Right lobe of liver (tissue), 6 donors: ENCODE data around the gene RUBCNL. TPM values are rescaled to one million over a fixed set of nuclear protein-coding genes. Genes with fewer than 3 reads are reported as not detected.
"Not testable (repeated sequence)": the region's sequence is repeated elsewhere in the genome, so short reads cannot be mapped to it uniquely, and the experiment has no call there.

ENCODE experiments used
- ATAC-seq, 4 donors: fragments of 200-7000 bp; cut with Tn5 transposase; one replicate each; pipeline ENCODE4 v1.9.1; 2020; ENCODE audit warnings: mild to moderate bottlenecking in 4 of 4, moderate library complexity in 4 of 4
- DNase-seq, 3 donors: peaks; one replicate each; pipeline ENCODE4 v3.0.0-alpha.2; 2020
- H3K27ac ChIP-seq, 3 donors: fragments of 200-600 bp; one replicate each; pipeline ENCODE4 v1.8.0; 2022
- H3K27me3 ChIP-seq, 2 donors: fragments of 200-600 bp; one replicate each; pipeline ENCODE4 v1.8.0; 2022
- H3K36me3 ChIP-seq, 4 donors: fragments of 200-600 bp; sonication (generic) in 1 of 4; one replicate each; pipeline versions ENCODE4 v1.5.1 to v1.8.0; 2017 to 2022; ENCODE audit warnings: control low read depth in 1 of 4
- H3K4me1 ChIP-seq, 4 donors: fragments of 200-600 bp; sonication (generic) in 1 of 4; one replicate each; pipeline versions ENCODE4 v1.5.1 to v1.8.0; 2017 to 2022; ENCODE audit warnings: control low read depth in 1 of 4
- H3K4me3 ChIP-seq, 3 donors: fragments of 200-600 bp; one replicate each; pipeline ENCODE4 v1.8.0; 2022
- H3K9me3 ChIP-seq, 4 donors: fragments of 200-600 bp; sonication (generic) in 1 of 4; one replicate each; pipeline versions ENCODE4 v1.5.1 to v1.8.0; 2017 to 2022; ENCODE audit warnings: control low read depth in 1 of 4
- POLR2A ChIP-seq: fragments of 450-650 bp; IDR thresholded peaks from one replicate; pipeline ENCODE4 v1.6.1; 2017; ENCODE audit warnings: antibody characterized with exemption, mild to moderate bottlenecking
- WGBS: methylation state at CpG from one replicate; pipeline ENCODE4 v1.1.6; 2018; ENCODE audit warnings: low coverage, low lambda C conversion rate; ENCODE audit not compliant: insufficient coverage; ENCODE audit errors: missing lambda C conversion rate; 5-methylcytosine and 5-hydroxymethylcytosine counted together
- intact Hi-C, 2 donors: fragments of 100-400 bp; cut with DNase I; formaldehyde crosslinking; loops; one replicate each; pipeline versions ENCODE4 v1.11.2 to v1.14.1; 2022
- total RNA-seq, 6 experiments: library from RNA; depleted of rRNA in 2 of 6; stranded (reverse); fragments of >200 nt in 2 of 6; fragmentation: NEBNext Ultra II Directional in 3 of 6; extraction: Animal tissue kit (Norgen Biotek cat#: 25700) in 3 of 6; gene quantifications; one replicate each; pipeline versions ENCODE4 v1.1.0 to v1.2.4, GENCODE V29; 2016 to 2023
- TF ChIP-seq, protein P1 (sequence below), 4 donors: fragments of 200-600 bp in 3 of 4; fragments of 450-650 bp in 1 of 4; IDR thresholded peaks; one replicate each; pipeline versions ENCODE4 v1.5.1 to v1.8.0; 2016 to 2022; ENCODE audit warnings: antibody characterized with exemption in 4 of 4, mild to moderate bottlenecking in 2 of 4
- donor health status: DM: no; HTN: yes; CAD: no.
- donor health status: DM: no; HTN: no; CAD: no.
- donor health status: DM: no; HTN: no; CAD: no.
- donor health status: DM: no; HTN: yes; CAD: no.
- donor health status: DM: no; HTN: yes; CAD: no.

RUBCNL gene
- total RNA-seq, 6 experiments from 2014 or later = 0.46 to 2.3 (median 1.0) TPM

DNA sequence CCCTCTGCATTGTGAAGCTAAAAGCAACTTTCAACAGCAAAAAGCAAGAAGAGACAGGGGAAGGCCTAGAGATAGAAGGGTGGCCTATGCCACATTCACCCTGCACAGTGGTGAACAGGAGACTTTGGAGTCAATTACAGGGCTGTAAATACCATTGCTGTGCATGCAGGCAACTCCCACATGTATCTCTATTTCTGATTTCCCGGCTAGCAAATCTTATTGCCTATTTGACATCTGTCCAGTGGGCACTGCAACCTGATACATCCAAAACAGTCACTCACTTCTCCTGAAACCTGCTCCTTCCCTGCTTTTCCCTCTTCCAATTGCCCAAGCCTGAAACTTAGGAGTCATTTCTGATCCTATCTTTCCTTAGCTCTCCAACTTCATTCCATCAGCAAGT, 13.4 kb downstream of the RUBCNL start:
- whole genome bisulfite sequencing = 17% methylated on average over 1 of the region's 1 CpG
- H3K9me3 ChIP-seq = no peaks in the 10 kb centered on the region
- intact Hi-C loops = no loop called here
- no peaks in the 10 kb centered on the region for H3K4me1 ChIP-seq
- H3K27ac ChIP-seq = no peak overlapping the region
- TF ChIP-seq, protein P1, sequence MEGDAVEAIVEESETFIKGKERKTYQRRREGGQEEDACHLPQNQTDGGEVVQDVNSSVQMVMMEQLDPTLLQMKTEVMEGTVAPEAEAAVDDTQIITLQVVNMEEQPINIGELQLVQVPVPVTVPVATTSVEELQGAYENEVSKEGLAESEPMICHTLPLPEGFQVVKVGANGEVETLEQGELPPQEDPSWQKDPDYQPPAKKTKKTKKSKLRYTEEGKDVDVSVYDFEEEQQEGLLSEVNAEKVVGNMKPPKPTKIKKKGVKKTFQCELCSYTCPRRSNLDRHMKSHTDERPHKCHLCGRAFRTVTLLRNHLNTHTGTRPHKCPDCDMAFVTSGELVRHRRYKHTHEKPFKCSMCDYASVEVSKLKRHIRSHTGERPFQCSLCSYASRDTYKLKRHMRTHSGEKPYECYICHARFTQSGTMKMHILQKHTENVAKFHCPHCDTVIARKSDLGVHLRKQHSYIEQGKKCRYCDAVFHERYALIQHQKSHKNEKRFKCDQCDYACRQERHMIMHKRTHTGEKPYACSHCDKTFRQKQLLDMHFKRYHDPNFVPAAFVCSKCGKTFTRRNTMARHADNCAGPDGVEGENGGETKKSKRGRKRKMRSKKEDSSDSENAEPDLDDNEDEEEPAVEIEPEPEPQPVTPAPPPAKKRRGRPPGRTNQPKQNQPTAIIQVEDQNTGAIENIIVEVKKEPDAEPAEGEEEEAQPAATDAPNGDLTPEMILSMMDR (IDR thresholded peaks at IDR 0.05) = no peak
- TF ChIP-seq POLR2A = no peak
- no peaks in the 10 kb centered on the region for H3K36me3 ChIP-seq
- ATAC-seq = no peak
- H3K27me3 ChIP-seq = no peaks in the 10 kb centered on the region
- no peak for DNase-seq
- no peak overlapping the region for H3K4me3 ChIP-seq

DNA sequence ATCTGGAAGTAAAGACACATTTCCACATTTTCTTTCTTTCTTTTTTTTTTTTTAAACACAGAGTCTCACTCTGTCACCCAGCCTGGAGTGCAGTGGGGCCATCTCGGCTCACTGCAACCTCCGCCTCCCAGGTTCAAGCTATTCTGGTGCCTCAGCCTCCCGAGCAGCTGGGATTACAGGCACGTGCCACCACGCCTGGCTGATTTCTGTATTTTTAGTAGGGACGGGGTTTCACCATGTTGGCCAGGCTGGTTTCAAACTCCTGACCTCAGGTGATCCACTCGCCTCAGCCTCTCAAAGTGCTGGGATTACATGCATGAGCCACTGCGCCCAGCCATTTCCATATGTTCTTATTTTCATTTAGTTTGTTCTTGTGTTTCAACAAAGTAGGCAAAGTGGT, 14.1 kb downstream of the RUBCNL start:
- ATAC-seq, H3K4me1 ChIP-seq, H3K9me3 ChIP-seq, H3K27me3 ChIP-seq, intact Hi-C loops, H3K36me3 ChIP-seq, H3K4me3 ChIP-seq, DNase-seq, H3K27ac ChIP-seq: not testable (repeated sequence)
- WGBS = 90% methylated on average over 5 of the region's 8 CpGs

DNA sequence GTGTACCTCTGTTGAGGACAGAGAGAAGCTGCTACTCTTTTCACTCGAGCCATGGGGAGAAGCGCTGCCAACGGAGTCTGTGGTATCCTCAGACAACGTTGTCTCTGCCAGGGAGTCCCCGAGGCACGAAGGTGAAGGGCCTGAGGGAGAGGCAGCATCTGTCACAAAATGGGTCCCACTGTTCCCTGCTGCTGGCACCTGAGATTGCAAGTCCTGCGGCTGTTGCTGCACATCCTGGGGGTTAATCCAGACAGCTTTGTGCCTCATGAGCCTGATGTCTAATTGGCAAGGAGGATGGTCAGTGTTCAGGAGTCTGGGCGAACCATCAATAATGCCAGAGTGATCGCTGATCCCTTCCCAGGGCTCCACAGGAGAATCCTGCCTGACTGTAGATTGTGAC, 15.0 kb downstream of the RUBCNL start:
- no peaks in the 10 kb centered on the region for H3K27me3 ChIP-seq
- H3K36me3 ChIP-seq = no peaks in the 10 kb centered on the region
- no peak for TF ChIP-seq POLR2A
- TF ChIP-seq, protein P1 (IDR thresholded peaks at IDR 0.05) = no peak
- no peak for DNase-seq
- intact Hi-C loops = no loop called here
- H3K27ac ChIP-seq = no peak overlapping the region
- WGBS = 80% methylated on average over 1 of the region's 9 CpGs
- no peaks in the 10 kb centered on the region for H3K9me3 ChIP-seq
- no peaks in the 10 kb centered on the region for H3K4me1 ChIP-seq
- H3K4me3 ChIP-seq = no peak overlapping the region
- ATAC-seq = no peak

DNA sequence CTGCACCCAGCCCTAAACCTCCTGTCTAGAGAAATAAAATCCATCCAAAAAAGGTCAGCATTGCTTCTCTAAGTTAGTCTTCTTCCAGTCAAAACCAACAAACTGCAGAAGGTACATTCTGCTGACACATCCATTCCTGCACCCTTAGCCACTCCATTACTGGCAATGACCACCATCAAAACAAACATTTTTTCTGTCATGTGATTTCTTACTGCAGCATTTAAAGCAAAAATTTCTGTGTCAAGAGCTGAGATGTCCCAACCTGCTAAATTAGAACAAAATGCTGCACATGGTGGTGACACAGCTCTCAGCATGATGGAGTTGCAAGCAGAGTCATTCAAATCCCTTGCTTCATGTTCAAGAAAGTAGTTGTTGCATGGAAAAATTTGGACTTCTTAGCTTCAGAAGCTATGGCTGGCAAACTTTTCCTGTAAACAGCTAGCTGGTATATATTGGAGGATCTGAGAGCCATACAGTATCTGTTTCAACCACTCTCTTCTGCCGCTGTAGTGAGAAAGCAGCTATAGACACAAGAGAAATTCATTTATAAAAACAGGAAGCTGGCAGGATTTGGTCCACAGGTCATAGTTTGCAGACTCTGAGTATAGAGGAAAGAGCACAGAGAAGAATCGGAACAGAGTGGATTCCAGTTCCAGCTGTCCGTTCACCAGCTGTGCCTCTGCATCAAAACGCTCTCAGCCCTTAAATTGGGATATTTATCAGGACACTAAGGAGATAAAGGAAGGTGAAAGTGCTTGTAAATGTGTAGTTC, 17.4 kb downstream of the RUBCNL start:
- no peak overlapping the region for H3K27ac ChIP-seq
- no peak for TF ChIP-seq POLR2A
- TF ChIP-seq, protein P1 (IDR thresholded peaks at IDR 0.05) = no peak
- ATAC-seq = peak in 3 of 4 donors; percentile 41 to 57 (median 44)
- no peaks in the 10 kb centered on the region for H3K36me3 ChIP-seq
- intact Hi-C loops = no loop called here
- no peaks in the 10 kb centered on the region for H3K4me1 ChIP-seq
- no peaks in the 10 kb centered on the region for H3K27me3 ChIP-seq
- DNase-seq = no peak
- H3K9me3 ChIP-seq = no peaks in the 10 kb centered on the region
- H3K4me3 ChIP-seq = no peak overlapping the region
- 42% methylated on average over 4 of the region's 4 CpGs for WGBS

DNA sequence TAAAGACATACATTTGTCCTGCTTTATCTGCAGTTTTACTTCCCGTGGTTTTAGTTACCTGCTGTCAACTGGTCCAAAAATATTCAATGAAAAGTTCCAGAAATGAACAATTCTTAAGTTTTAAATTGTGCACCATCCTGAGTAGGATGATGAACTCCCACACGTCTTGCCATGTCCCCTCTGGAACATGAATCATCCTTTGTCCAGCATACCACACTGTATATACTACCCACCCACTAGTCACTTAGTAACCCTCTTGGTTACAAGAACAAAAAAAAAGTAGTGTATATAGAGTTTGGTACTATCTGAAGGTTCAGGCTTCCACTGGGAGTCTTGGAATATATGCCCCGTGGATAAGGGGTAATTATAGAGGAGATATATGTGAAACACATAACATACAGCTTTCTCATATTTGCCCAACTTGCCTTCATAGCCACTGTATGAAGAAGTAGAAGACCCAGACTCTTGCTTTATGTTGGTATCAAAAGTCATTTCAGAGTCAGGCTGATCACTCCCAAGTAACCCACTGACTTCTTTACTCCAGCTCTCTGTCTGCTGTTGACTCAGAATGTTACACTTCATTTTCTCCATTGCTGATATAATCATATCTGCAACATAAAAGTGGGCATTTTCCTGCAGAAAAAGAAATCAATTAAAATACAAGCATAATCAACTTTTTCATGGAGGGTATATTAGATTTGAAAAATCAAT, 19.3 kb downstream of the RUBCNL start:
- Histone ChIP-seq H3K27me3 (no peaks in the 10 kb centered on the region), H3K36me3 (no peaks in the 10 kb centered on the region), H3K27ac (no peak overlapping the region), H3K4me1 (no peaks in the 10 kb centered on the region), H3K9me3 (no peaks in the 10 kb centered on the region), H3K4me3 (no peak overlapping the region)
- no peak for ATAC-seq
- TF ChIP-seq, protein P1 (IDR thresholded peaks at IDR 0.05) = no peak
- no peak for TF ChIP-seq POLR2A
- DNase-seq = no peak
- WGBS = 55% methylated on average over 3 of the region's 3 CpGs
- intact Hi-C loops = no loop called here
